Measurements from ENCODE around the gene OR52M1.

Gene OR52M1

GRCh38 chr11:4593739-4594138, 48.7 kb downstream of the OR52M1 start, which contains the start of gene OR52I1:
OR52I1 (plus strand) TSS chr11:4594039; CDS start chr11:4594039, 0 bp downstream.
- no peak for DNase-seq (ENCODE audit: low spot score in 2 of 2)
- H3K4me3 Mint-ChIP-seq: no peak within 1 kb of the TSS
- no peaks in the 10 kb centered on the region for H3K9me3 Mint-ChIP-seq
- ATAC-seq (ENCODE audit: low read depth): no peak
- no peaks in the 10 kb centered on the region for H3K4me1 Mint-ChIP-seq
- no peak within 1 kb of the TSS for H3K27ac Mint-ChIP-seq
- peaks cover 16% of the 10 kb centered on the region for H3K36me3 Mint-ChIP-seq
- no peaks in the 10 kb centered on the region for H3K27me3 Mint-ChIP-seq

All from memory B cell (primary cell).